H1 (cell line): Measurements from ENCODE around the gene ATP6V1C2.
A peak's percentile ranks its signal among the peaks of the same experiment; 100 is the strongest.

Experiments
- EP300 ChIP-seq, 2 experiments: IDR thresholded peaks; 1 replicate in 1 of 2; 2 replicates in 1 of 2; pipeline ENCODE4 v1.6.1; 2011 to 2012; ENCODE audit warnings: low read depth in 2 of 2, low read length in 2 of 2, mild to moderate bottlenecking in 2 of 2, borderline replicate concordance in 1 of 2, inconsistent platforms in 1 of 2, moderate library complexity in 1 of 2
- EZH2 ChIP-seq: fragments of 200-600 bp; sonication (generic); IDR thresholded peaks from 2 replicates; pipeline ENCODE4 v1.7.1; 2012; ENCODE audit warnings: low read depth, mild to moderate bottlenecking, moderate library complexity, low read length, inconsistent platforms; ENCODE audit not compliant: severe bottlenecking
- HDAC2 ChIP-seq, 2 experiments: fragments of 300-600 bp in 1 of 2; sonication (generic) in 1 of 2; IDR thresholded peaks; 2 replicates each; pipeline ENCODE4 v1.6.1; 2011 to 2012; ENCODE audit warnings: low read depth in 2 of 2, low read length in 2 of 2, mild to moderate bottlenecking in 2 of 2, moderate library complexity in 2 of 2, borderline replicate concordance in 1 of 2, inconsistent platforms in 1 of 2
- KDM4A ChIP-seq: IDR thresholded peaks from one replicate; pipeline ENCODE4 v1.7.1; 2012; ENCODE audit warnings: low read depth, mild to moderate bottlenecking, moderate library complexity, low read length, inconsistent platforms; ENCODE audit not compliant: severe bottlenecking
- MAFK ChIP-seq: IDR thresholded peaks from 2 replicates; pipeline ENCODE4 v1.6.1; 2012; ENCODE audit warnings: low read depth, mild to moderate bottlenecking, improper control_type of control experiment, low read length
- PHF8 ChIP-seq: fragments of 200-600 bp; sonication (generic); conservative IDR thresholded peaks from 2 replicates; pipeline ENCODE4 v1.7.1; 2012; ENCODE audit warnings: low read depth, mild to moderate bottlenecking, inconsistent platforms, low read length, moderate library complexity
- POLR2A ChIP-seq, 2 experiments: IDR thresholded peaks; 1 replicate in 1 of 2; 2 replicates in 1 of 2; pipeline ENCODE4 v1.6.1; 2011; ENCODE audit warnings: low read depth in 2 of 2, low read length in 2 of 2, mild to moderate bottlenecking in 2 of 2; ENCODE audit errors: control extremely low read depth in 1 of 2
- POLR2AphosphoS5 ChIP-seq: IDR thresholded peaks from 2 replicates; pipeline ENCODE4 v1.6.1; 2011; ENCODE audit warnings: low read depth, low read length
- RNF2 ChIP-seq: fragments of 200-900, 300-1000 bp; sonication (generic); IDR thresholded peaks from 2 replicates; pipeline ENCODE4 v1.7.1; 2016; ENCODE audit warnings: borderline replicate concordance, low read depth, mild to moderate bottlenecking, antibody characterized with exemption, low read length; ENCODE audit not compliant: poor library complexity, severe bottlenecking; ENCODE audit errors: missing control alignments
- TAF1 ChIP-seq: IDR thresholded peaks from 2 replicates; pipeline ENCODE4 v1.6.1; 2011; ENCODE audit warnings: mild to moderate bottlenecking, low read depth, low read length
- TEAD4 ChIP-seq: IDR thresholded peaks from 2 replicates; pipeline ENCODE4 v1.6.1; 2012; ENCODE audit warnings: low read depth, low read length, inconsistent platforms, mixed read lengths
- ZNF274 ChIP-seq: IDR thresholded peaks from 2 replicates; pipeline ENCODE4 v1.7.0; 2012; ENCODE audit warnings: low read length, borderline replicate concordance; ENCODE audit errors: extremely low read depth
- TF ChIP-seq, protein P1 (sequence below), 3 experiments: IDR thresholded peaks; 1 replicate in 2 of 3; 2 replicates in 1 of 3; pipeline versions ENCODE4 v1.5.1 to v1.6.1; 2011; ENCODE audit warnings: low read length in 3 of 3, mild to moderate bottlenecking in 3 of 3, inconsistent platforms in 2 of 3, low read depth in 1 of 3, moderate library complexity in 1 of 3; ENCODE audit not compliant: insufficient read depth in 1 of 3; ENCODE audit errors: control extremely low read depth in 1 of 3

DNA sequence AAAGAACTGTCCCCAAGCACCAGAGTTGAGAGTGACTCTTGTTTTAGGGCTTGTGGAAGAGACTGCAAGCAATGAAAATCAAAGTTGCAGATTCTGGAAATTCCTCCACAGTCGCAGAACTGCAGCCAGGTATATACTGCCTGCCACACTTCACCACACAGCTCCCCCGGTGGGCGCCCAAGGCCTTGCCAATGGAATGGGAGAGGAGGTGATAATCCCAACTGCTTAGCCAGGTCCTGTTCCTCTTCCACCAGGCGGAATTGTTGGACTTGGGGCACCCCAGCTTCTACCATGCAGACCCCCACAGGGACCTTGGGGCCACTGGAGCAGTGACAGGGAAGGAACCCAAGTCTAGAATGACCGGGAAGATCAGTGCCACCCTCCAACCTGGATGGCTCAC, 96.0 kb downstream of the ATP6V1C2 start:
- TF ChIP-seq, protein P1, sequence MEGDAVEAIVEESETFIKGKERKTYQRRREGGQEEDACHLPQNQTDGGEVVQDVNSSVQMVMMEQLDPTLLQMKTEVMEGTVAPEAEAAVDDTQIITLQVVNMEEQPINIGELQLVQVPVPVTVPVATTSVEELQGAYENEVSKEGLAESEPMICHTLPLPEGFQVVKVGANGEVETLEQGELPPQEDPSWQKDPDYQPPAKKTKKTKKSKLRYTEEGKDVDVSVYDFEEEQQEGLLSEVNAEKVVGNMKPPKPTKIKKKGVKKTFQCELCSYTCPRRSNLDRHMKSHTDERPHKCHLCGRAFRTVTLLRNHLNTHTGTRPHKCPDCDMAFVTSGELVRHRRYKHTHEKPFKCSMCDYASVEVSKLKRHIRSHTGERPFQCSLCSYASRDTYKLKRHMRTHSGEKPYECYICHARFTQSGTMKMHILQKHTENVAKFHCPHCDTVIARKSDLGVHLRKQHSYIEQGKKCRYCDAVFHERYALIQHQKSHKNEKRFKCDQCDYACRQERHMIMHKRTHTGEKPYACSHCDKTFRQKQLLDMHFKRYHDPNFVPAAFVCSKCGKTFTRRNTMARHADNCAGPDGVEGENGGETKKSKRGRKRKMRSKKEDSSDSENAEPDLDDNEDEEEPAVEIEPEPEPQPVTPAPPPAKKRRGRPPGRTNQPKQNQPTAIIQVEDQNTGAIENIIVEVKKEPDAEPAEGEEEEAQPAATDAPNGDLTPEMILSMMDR (IDR thresholded peaks at IDR 0.05; ENCODE audit: control extremely low read depth in 1 of 3, insufficient read depth in 1 of 3, low read depth in 1 of 3, low read length in 3 of 3) = peak; percentile 55 to 79 (median 76)
- TF ChIP-seq RNF2 (no peak), TEAD4 (no peak), POLR2A (IDR thresholded peaks at IDR 0.05; ENCODE audit: control extremely low read depth in 1 of 2, low read depth in 2 of 2, low read length in 2 of 2) (no peak), TAF1 (no peak), EZH2 (no peak), HDAC2 (IDR thresholded peaks at IDR 0.05; ENCODE audit: borderline replicate concordance in 1 of 2, low read depth in 2 of 2, low read length in 2 of 2) (no peak), MAFK (no peak), KDM4A (no peak), EP300 (IDR thresholded peaks at IDR 0.05; ENCODE audit: borderline replicate concordance in 1 of 2, low read depth in 2 of 2, low read length in 2 of 2) (no peak), POLR2AphosphoS5 (no peak), ZNF274 (no peak), PHF8 (no peak)
